Adrenal gland (tissue), 5 donors: ENCODE measurements around the gene FMOD.

ENCODE experiments used
- CTCF ChIP-seq, 6 experiments: fragments of 450-650 bp in 4 of 6; fragments of 200-600 bp in 2 of 6; sonication (generic) in 1 of 6; IDR thresholded peaks; 1 replicate in 5 of 6; 2 replicates in 1 of 6; pipeline versions ENCODE4 v1.5.1 to v1.8.0; 2016 to 2021; ENCODE audit warnings: antibody characterized with exemption in 6 of 6, mild to moderate bottlenecking in 2 of 6, moderate library complexity in 1 of 6
- POLR2A ChIP-seq, 2 donors: fragments of 450-650 bp; IDR thresholded peaks; one replicate each; pipeline ENCODE4 v1.6.1; 2017; ENCODE audit warnings: antibody characterized with exemption in 2 of 2, mild to moderate bottlenecking in 2 of 2, moderate library complexity in 1 of 2
- donor health status: DM: no; HTN: no; CAD: no.

GRCh38 chr1:203364806-203365205, 13.9 kb upstream of the FMOD start:
- no peak for TF ChIP-seq CTCF (IDR thresholded peaks at IDR 0.05)
- TF ChIP-seq POLR2A (IDR thresholded peaks at IDR 0.05): no peak
